ENCODE results near the gene NSUN4. TPM values are rescaled to one million over a fixed set of nuclear protein-coding genes. Genes with fewer than 3 reads are reported as not detected.

NSUN4 gene
- total and polyA plus RNA-seq, 2 of the 13 experiments (the other 11 are each of a cell fraction or from before 2014, with no cell fraction given) = 21.5 to 23.5 TPM

DNA sequence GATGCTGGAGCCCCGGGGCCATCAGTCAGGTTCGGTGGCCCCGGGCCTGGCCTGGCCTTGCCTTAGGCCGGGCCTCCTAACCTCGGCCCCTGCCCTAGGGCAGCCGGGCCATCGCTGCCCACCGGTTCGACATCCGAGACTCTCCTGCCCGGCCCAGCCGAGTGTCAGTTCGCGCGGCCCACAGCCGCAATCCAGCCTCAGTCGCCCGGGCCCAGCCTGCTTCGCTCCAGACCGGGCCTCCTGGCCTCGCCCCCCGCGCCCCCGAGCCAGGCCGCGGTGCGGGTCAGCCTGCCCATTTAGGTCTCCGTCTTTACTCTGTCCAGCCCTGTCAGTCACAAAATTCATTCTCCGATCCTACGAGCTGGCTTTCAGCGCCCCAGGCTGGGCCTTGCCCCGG lies 38.0 kb upstream of the NSUN4 start:
- intact Hi-C loops (cut with micrococcal nuclease; ENCODE audit: unreplicated experiment) = loop anchor here (2.0 to 5.0 kb wide), 2 partner anchors 38 to 55 kb away; partner anchors contain the start of genes NSUN4 and RAD54L
- peaks cover 26% of the 10 kb centered on the region for H4K20me1 ChIP-seq (ENCODE audit: insufficient read depth, low read length)
- WGBS (ENCODE audit: low lambda C conversion rate) = 0% methylated on average over 1 of the region's 32 CpGs
- TF ChIP-seq ZFP82 (CRISPR knock-in tag; IDR thresholded peaks at IDR 0.05; ENCODE audit: borderline replicate concordance) (peak; percentile 77; the same call in 1 of the 2 replicates), CBX5 (CRISPR knock-in tag; IDR thresholded peaks at IDR 0.05; ENCODE audit: borderline replicate concordance) (no peak), KLF15 (CRISPR knock-in tag; IDR thresholded peaks at IDR 0.05; ENCODE audit: borderline replicate concordance) (0 out of 2 replicates have a peak, but pooled peaks have one; percentile 19), ZNF264 (CRISPR knock-in tag; IDR thresholded peaks at IDR 0.05) (no peak), ATF1 (CRISPR knock-in tag; IDR thresholded peaks at IDR 0.05) (no peak), ZNF879 (CRISPR knock-in tag; IDR thresholded peaks at IDR 0.05) (peak; percentile 90), TP53 (CRISPR knock-in tag; conservative IDR thresholded peaks at IDR 0.05) (no peak), ZNF17 (CRISPR knock-in tag; IDR thresholded peaks at IDR 0.05) (no peak), MEF2D (CRISPR knock-in tag; IDR thresholded peaks at IDR 0.05) (no peak), ZNF782 (CRISPR knock-in tag; IDR thresholded peaks at IDR 0.05; ENCODE audit: borderline replicate concordance) (no peak), RNF2 (conservative IDR thresholded peaks at IDR 0.05; ENCODE audit: low read depth) (no peak), ISX (CRISPR knock-in tag; conservative IDR thresholded peaks at IDR 0.05) (peak; percentile 68; the same call in 1 of the 2 replicates)
- TF ChIP-seq, protein P1, sequence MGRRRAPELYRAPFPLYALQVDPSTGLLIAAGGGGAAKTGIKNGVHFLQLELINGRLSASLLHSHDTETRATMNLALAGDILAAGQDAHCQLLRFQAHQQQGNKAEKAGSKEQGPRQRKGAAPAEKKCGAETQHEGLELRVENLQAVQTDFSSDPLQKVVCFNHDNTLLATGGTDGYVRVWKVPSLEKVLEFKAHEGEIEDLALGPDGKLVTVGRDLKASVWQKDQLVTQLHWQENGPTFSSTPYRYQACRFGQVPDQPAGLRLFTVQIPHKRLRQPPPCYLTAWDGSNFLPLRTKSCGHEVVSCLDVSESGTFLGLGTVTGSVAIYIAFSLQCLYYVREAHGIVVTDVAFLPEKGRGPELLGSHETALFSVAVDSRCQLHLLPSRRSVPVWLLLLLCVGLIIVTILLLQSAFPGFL (CRISPR knock-in tag; IDR thresholded peaks at IDR 0.05) = no peak
- TF ChIP-seq, protein P2, sequence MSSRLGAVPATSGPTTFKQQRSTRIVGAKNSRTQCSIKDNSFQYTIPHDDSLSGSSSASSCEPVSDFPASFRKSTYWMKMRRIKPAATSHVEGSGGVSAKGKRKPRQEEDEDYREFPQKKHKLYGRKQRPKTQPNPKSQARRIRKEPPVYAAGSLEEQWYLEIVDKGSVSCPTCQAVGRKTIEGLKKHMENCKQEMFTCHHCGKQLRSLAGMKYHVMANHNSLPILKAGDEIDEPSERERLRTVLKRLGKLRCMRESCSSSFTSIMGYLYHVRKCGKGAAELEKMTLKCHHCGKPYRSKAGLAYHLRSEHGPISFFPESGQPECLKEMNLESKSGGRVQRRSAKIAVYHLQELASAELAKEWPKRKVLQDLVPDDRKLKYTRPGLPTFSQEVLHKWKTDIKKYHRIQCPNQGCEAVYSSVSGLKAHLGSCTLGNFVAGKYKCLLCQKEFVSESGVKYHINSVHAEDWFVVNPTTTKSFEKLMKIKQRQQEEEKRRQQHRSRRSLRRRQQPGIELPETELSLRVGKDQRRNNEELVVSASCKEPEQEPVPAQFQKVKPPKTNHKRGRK (CRISPR knock-in tag; IDR thresholded peaks at IDR 0.05) = no peak
- TF ChIP-seq, protein P3, sequence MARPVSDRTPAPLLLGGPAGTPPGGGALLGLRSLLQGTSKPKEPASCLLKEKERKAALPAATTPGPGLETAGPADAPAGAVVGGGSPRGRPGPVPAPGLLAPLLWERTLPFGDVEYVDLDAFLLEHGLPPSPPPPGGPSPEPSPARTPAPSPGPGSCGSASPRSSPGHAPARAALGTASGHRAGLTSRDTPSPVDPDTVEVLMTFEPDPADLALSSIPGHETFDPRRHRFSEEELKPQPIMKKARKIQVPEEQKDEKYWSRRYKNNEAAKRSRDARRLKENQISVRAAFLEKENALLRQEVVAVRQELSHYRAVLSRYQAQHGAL (CRISPR knock-in tag; IDR thresholded peaks at IDR 0.05; ENCODE audit: not compliant biosample characterization) = peak; percentile 12
- TF ChIP-seq, protein P4, sequence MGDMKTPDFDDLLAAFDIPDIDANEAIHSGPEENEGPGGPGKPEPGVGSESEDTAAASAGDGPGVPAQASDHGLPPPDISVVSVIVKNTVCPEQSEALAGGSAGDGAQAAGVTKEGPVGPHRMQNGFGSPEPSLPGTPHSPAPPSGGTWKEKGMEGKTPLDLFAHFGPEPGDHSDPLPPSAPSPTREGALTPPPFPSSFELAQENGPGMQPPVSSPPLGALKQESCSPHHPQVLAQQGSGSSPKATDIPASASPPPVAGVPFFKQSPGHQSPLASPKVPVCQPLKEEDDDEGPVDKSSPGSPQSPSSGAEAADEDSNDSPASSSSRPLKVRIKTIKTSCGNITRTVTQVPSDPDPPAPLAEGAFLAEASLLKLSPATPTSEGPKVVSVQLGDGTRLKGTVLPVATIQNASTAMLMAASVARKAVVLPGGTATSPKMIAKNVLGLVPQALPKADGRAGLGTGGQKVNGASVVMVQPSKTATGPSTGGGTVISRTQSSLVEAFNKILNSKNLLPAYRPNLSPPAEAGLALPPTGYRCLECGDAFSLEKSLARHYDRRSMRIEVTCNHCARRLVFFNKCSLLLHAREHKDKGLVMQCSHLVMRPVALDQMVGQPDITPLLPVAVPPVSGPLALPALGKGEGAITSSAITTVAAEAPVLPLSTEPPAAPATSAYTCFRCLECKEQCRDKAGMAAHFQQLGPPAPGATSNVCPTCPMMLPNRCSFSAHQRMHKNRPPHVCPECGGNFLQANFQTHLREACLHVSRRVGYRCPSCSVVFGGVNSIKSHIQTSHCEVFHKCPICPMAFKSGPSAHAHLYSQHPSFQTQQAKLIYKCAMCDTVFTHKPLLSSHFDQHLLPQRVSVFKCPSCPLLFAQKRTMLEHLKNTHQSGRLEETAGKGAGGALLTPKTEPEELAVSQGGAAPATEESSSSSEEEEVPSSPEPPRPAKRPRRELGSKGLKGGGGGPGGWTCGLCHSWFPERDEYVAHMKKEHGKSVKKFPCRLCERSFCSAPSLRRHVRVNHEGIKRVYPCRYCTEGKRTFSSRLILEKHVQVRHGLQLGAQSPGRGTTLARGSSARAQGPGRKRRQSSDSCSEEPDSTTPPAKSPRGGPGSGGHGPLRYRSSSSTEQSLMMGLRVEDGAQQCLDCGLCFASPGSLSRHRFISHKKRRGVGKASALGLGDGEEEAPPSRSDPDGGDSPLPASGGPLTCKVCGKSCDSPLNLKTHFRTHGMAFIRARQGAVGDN (CRISPR knock-in tag; IDR thresholded peaks at IDR 0.05) = peak; percentile 2; the same call in 1 of the 2 replicates

More for the DNA sequence above, 38.0 kb upstream of the NSUN4 start:
- TSS peak; percentile 26 for BruUV-seq (replicated peaks)
- Histone ChIP-seq H3K79me2 (ENCODE audit: insufficient read depth, low read length) (peaks cover 92% of the 10 kb centered on the region), H3K9ac (ENCODE audit: insufficient read depth, low read depth, low read length) (peak overlapping the region; percentile 99), H2AFZ (ENCODE audit: low read length) (no peak overlapping the region), H3K27ac (ENCODE audit: extremely low read length, insufficient read depth, low read length) (peak overlapping the region; percentile 96), H3K4me2 (ENCODE audit: low read depth, low read length) (peak overlapping the region; percentile 89), H3K4me1 (ENCODE audit: insufficient read depth, low read length) (peaks cover 46% of the 10 kb centered on the region), H3K4me3 (replicated peaks in 1 of 3; ENCODE audit: insufficient read depth in 1 of 3, low read depth in 2 of 3, low read length in 3 of 3) (peak overlapping the region; percentile 93 to 100 (median 96)), H3K9me3 (ENCODE audit: low read length) (no peaks in the 10 kb centered on the region), H3K36me3 (replicated peaks in 1 of 2; ENCODE audit: control insufficient read depth in 1 of 2, insufficient read depth in 2 of 2, low read length in 2 of 2) (peaks cover 2 to 14% of the 10 kb centered on the region in 2 experiments), H3K27me3 (ENCODE audit: control insufficient read depth in 1 of 2, insufficient read depth in 2 of 2, low read length in 2 of 2) (peaks cover 0 to 4% of the 10 kb centered on the region in 2 experiments; a peak in 1 of 5 replicates)
- ATAC-seq (peak; percentile 27), DNase-seq (ENCODE audit: low spot score) (no peak), FAIRE-seq (no peak)
- in situ Hi-C loops (cut with HindIII; ENCODE audit: extremely low pct_ligation_motif_present, low pct_unique_long_range_greater_than_20kb) = no loop called here
- ChIA-PET POLR2A (interaction anchor here (0.6 to 2.8 kb wide), 12 partner anchors 8 to 1476 kb away, joined by 3 to 21 read pairs (median 6); partner anchors contain the start of genes NSUN4 and RAD54L), CTCF (ENCODE audit: low intra/inter-chr PET ratio, low total read pairs) (interaction anchor here (1.2 kb wide), 1 partner anchor 46 kb away, joined by 3 read pairs; no protein-coding TSS in a partner anchor)

Data from HepG2 (cell line).